HepG2 (cell line): Measurements from ENCODE around the gene ARFGEF3.

ENCODE experiments used
- ARID3A ChIP-seq: IDR thresholded peaks from 2 replicates; pipeline ENCODE4 v1.6.1; 2012; ENCODE audit warnings: low read depth, low read length, improper control_type of control experiment
- GABPB1 ChIP-seq: IDR thresholded peaks from 2 replicates; pipeline ENCODE4 v1.6.1; 2016; ENCODE audit warnings: mild to moderate bottlenecking, missing genetic modification reagents, moderate library complexity, missing compliant biosample characterization
- HDAC1 ChIP-seq: sonication (generic); formaldehyde crosslinking; IDR thresholded peaks from 2 replicates; pipeline ENCODE4 v1.5.1; 2020; ENCODE audit warnings: mild to moderate bottlenecking, missing genetic modification reagents
- HOXD1 ChIP-seq: sonication (generic); formaldehyde crosslinking; IDR thresholded peaks from 2 replicates; pipeline ENCODE4 v1.5.0; 2020; ENCODE audit warnings: missing genetic modification reagents
- KDM4B ChIP-seq: sonication (generic); formaldehyde crosslinking; IDR thresholded peaks from 2 replicates; pipeline ENCODE4 v1.4.0; 2020; ENCODE audit warnings: missing genetic modification reagents
- MTF1 ChIP-seq: sonication (generic); formaldehyde crosslinking; IDR thresholded peaks from 2 replicates; pipeline ENCODE4 v1.5.0; 2020; ENCODE audit warnings: missing genetic modification reagents
- POLR2AphosphoS5 ChIP-seq: IDR thresholded peaks from 2 replicates; pipeline ENCODE4 v1.6.1; 2012; ENCODE audit warnings: low read depth, low read length
- USF2 ChIP-seq, 2 experiments: sonication (generic) in 1 of 2; formaldehyde crosslinking in 1 of 2; IDR thresholded peaks; 2 replicates each; pipeline versions ENCODE4 v1.5.1 to v1.6.1; 2011 to 2020; ENCODE audit warnings: borderline replicate concordance in 1 of 2, low read depth in 1 of 2, low read length in 1 of 2, mild to moderate bottlenecking in 1 of 2, missing genetic modification reagents in 1 of 2, moderate library complexity in 1 of 2
- TF ChIP-seq, protein P1 (sequence below): sonication (generic); formaldehyde crosslinking; IDR thresholded peaks from 2 replicates; pipeline ENCODE4 v1.5.0; 2020; ENCODE audit warnings: mild to moderate bottlenecking, missing genetic modification reagents, moderate library complexity
- TF ChIP-seq, protein P2 (sequence below): IDR thresholded peaks from 2 replicates; pipeline ENCODE4 v1.6.1; 2012; ENCODE audit warnings: low read length, improper control_type of control experiment
- TF ChIP-seq, protein P3 (sequence below): sonication (generic); formaldehyde crosslinking; conservative IDR thresholded peaks from 2 replicates; pipeline ENCODE4 v1.4.0; 2020; ENCODE audit warnings: mild to moderate bottlenecking, missing genetic modification reagents, moderate library complexity

GRCh38 chr6:138248011-138248410, 86.3 kb downstream of the ARFGEF3 start:
- TF ChIP-seq KDM4B (CRISPR knock-in tag) (no peak), HOXD1 (CRISPR knock-in tag) (no peak), USF2 (IDR thresholded peaks at IDR 0.05; ENCODE audit: low read depth, low read length) (no peak), USF2 (CRISPR knock-in tag; IDR thresholded peaks at IDR 0.05; ENCODE audit: borderline replicate concordance) (no peak), POLR2AphosphoS5 (no peak), ARID3A (no peak), HDAC1 (no peak), GABPB1 (CRISPR knock-in tag) (no peak), MTF1 (CRISPR knock-in tag) (no peak)
- TF ChIP-seq, protein P1, sequence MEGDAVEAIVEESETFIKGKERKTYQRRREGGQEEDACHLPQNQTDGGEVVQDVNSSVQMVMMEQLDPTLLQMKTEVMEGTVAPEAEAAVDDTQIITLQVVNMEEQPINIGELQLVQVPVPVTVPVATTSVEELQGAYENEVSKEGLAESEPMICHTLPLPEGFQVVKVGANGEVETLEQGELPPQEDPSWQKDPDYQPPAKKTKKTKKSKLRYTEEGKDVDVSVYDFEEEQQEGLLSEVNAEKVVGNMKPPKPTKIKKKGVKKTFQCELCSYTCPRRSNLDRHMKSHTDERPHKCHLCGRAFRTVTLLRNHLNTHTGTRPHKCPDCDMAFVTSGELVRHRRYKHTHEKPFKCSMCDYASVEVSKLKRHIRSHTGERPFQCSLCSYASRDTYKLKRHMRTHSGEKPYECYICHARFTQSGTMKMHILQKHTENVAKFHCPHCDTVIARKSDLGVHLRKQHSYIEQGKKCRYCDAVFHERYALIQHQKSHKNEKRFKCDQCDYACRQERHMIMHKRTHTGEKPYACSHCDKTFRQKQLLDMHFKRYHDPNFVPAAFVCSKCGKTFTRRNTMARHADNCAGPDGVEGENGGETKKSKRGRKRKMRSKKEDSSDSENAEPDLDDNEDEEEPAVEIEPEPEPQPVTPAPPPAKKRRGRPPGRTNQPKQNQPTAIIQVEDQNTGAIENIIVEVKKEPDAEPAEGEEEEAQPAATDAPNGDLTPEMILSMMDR (CRISPR knock-in tag), result peak; percentile 10; the same call in 1 of the 2 replicates
- TF ChIP-seq, protein P2, sequence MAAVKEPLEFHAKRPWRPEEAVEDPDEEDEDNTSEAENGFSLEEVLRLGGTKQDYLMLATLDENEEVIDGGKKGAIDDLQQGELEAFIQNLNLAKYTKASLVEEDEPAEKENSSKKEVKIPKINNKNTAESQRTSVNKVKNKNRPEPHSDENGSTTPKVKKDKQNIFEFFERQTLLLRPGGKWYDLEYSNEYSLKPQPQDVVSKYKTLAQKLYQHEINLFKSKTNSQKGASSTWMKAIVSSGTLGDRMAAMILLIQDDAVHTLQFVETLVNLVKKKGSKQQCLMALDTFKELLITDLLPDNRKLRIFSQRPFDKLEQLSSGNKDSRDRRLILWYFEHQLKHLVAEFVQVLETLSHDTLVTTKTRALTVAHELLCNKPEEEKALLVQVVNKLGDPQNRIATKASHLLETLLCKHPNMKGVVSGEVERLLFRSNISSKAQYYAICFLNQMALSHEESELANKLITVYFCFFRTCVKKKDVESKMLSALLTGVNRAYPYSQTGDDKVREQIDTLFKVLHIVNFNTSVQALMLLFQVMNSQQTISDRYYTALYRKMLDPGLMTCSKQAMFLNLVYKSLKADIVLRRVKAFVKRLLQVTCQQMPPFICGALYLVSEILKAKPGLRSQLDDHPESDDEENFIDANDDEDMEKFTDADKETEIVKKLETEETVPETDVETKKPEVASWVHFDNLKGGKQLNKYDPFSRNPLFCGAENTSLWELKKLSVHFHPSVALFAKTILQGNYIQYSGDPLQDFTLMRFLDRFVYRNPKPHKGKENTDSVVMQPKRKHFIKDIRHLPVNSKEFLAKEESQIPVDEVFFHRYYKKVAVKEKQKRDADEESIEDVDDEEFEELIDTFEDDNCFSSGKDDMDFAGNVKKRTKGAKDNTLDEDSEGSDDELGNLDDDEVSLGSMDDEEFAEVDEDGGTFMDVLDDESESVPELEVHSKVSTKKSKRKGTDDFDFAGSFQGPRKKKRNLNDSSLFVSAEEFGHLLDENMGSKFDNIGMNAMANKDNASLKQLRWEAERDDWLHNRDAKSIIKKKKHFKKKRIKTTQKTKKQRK, result no peak
- TF ChIP-seq, protein P3, sequence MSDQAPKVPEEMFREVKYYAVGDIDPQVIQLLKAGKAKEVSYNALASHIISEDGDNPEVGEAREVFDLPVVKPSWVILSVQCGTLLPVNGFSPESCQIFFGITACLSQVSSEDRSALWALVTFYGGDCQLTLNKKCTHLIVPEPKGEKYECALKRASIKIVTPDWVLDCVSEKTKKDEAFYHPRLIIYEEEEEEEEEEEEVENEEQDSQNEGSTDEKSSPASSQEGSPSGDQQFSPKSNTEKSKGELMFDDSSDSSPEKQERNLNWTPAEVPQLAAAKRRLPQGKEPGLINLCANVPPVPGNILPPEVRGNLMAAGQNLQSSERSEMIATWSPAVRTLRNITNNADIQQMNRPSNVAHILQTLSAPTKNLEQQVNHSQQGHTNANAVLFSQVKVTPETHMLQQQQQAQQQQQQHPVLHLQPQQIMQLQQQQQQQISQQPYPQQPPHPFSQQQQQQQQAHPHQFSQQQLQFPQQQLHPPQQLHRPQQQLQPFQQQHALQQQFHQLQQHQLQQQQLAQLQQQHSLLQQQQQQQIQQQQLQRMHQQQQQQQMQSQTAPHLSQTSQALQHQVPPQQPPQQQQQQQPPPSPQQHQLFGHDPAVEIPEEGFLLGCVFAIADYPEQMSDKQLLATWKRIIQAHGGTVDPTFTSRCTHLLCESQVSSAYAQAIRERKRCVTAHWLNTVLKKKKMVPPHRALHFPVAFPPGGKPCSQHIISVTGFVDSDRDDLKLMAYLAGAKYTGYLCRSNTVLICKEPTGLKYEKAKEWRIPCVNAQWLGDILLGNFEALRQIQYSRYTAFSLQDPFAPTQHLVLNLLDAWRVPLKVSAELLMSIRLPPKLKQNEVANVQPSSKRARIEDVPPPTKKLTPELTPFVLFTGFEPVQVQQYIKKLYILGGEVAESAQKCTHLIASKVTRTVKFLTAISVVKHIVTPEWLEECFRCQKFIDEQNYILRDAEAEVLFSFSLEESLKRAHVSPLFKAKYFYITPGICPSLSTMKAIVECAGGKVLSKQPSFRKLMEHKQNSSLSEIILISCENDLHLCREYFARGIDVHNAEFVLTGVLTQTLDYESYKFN (CRISPR knock-in tag), result no peak
